ENCODE results near the gene OSTF1. TPM values are rescaled to one million over a fixed set of nuclear protein-coding genes. Genes with fewer than 3 reads are reported as not detected.

The OSTF1 gene
- total RNA-seq, 1 experiment from 2014 or later = 32.1 TPM

DNA sequence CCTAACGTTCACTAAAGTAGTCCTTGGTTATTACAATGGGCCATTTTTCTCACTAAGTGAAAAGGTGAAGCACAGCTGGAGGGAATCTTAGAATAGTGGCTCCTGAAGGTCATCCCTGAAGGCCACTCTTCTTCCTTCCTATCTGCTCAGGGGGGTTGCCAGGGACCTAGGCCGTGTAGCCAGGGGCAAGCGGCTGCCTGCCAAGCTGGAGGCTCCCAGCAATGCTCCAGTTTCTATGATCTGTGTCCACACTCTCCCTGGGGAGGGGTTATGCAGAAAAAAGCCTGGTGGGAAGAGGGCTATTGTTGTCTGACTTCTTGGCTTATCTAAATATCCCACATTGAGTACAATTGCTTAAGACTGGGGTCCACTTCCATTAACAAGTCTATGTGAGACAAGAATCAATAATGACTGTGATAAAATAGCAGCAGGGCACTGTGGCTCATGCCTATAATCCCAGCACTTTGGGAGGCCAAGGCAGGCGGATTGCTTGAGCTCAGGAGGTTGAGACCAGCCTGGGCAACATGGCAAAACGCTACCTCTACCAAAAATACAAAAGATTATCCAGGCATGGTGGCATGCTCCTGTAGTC lies 4.1 kb upstream of the OSTF1 start:
- DNase-seq (ENCODE audit: low spot score) = no peak

DNA sequence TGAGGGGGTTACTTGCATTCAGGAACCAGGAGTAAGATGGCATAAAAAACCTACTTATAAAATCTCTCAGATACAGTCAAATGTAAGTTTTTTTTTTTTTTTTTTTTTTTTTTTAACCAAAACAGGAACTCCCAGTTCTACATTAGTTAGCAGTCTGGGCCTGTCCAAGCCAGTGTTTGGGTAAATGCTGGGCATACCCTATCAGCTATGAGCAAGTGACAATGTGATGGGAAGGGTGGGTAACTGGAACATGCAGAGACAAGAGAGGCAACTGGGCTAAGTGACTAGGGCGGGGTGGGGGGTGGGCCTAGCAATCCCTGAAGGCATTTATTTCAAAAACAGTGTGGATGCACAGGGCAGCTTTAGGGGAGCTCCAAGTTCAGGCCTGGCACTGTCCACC lies 2.7 kb upstream of the OSTF1 start:
- DNase-seq (ENCODE audit: low spot score) = no peak

DNA sequence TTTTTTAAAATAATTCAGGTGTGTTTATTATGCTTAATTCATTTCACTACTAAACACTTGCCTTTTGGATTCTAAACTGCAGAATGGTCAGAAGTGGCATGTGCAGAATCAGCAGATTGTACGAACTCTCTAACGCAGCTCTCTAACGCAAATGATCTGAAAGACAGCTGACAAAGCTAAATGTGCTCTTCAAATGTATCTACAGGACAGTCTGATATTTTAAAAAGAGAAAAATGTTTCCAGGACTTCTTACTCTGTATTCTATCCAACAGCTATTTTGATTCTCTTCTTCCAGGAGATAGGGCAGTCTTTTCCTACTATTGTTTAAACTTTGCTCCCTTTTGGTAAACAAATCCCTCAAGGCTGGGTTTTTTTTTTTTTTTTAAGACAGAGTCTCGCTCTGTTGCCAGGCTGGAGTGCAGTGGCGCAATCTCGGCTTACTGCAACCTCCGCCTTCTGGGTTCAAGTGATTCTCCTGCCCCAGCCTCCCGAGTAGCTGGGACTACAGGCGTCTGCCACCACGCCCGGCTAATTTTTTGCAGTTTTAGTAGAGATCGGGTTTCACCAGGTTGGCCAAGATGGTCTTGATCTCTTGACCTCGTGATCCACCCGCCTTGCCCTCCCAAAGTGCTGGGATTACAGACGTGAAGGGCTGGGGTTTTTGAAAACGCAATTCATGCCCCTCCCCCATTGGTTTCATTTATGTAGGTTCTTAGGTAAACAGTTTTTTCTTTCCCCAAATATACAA lies 1.6 kb upstream of the OSTF1 start:
- peak; percentile 20 for DNase-seq (ENCODE audit: low spot score)

DNA sequence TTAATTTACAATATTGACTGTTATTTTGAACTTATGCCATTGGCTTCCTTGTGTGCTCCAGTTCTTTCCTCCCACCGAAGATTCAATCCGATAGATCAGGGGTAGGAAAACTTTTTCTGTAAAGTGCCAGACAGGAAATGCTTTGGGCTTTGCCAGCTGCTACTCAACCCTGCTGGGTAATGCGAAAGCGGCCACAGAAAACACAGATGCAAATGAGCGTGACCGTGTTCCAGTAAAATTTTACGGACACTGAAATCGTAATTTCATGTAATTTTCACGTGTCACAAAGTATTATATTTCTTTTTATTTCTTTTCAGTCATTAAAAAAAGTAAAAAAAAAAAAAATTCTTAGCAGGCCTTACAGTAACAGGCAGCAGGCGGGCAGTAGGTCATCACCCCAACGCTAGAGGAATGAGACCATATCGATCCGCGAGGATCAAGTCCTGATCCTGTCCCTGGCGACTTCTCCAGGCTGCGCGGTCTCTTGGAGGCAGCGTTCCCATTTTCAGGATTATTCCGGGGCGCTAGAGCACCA lies 958 bp upstream of the OSTF1 start:
- peak; percentile 75 for DNase-seq (ENCODE audit: low spot score)

DNA sequence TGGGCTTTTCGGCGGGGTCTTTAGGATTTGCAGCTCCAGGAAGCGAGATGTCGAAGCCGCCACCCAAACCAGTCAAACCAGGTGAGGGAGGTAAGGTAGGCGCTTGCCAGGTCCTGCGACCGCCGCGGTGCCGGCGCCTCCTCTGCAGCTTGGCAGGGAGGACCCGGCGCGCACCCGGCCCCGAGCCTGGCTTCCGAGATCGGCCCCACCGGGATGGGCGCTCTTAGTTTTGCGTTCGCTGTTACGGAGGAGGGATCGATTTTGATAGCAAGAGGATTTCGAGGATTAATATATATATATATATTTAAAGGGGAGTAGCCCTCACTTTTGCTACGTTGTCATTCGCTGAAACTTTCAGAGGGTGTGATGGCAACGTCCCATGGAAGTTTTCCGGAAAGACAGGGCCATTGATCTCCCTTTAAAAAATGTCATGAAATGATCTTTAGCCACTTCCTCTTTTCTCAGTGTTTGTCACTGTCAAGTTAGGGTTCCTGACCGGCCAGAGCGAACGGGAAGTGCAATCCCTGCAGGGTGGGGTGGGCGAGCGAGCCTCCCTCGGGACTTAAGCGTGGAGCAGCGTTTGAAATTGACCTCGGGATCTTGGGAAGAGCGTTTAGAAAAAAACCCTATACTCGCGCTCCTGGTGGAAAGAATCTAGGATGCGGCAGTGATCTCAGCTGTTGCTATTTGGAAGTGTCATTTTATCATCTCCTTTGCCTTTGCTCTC lies 495 bp downstream of the OSTF1 start:
- peak; percentile 79 for DNase-seq (ENCODE audit: low spot score)

DNA sequence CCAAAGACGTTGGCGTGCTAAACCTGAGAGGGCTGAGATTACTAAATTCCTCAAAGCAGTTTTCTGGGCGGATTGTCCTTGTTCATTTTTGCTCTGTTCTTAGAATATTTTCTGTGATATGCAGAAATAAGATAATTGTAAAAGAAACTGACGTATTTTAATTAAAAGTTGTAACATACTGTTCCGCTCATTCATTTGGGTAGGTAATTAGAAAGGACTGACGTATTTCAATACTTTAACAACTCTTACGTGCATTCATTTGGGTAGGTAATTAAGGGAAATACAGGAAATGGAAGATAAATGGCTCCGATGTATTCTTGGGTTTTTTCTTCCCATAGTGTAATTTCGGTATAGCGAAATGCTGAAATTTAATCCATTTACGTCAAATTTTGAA lies 1.1 kb downstream of the OSTF1 start:
- no peak for DNase-seq (ENCODE audit: low spot score)

DNA sequence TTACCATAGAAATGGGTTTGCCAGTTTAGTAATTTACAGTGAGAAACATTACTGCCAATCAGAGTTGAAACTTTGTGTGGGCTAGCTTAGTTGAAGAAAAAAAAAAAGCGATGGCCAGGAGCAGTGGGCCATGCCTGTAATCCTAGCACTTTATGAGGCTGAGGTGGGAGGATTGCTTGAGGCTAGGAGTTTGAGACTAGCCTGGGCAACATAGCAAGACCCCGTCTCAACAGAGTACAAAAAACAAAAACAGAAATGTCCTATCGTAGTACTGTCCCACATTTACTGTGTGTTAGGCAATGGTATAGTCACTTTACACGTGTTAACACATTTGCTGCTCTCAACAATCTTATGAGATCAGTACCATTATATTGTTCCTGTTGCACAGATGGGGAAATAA lies 2.3 kb downstream of the OSTF1 start:
- no peak for DNase-seq (ENCODE audit: low spot score)

DNA sequence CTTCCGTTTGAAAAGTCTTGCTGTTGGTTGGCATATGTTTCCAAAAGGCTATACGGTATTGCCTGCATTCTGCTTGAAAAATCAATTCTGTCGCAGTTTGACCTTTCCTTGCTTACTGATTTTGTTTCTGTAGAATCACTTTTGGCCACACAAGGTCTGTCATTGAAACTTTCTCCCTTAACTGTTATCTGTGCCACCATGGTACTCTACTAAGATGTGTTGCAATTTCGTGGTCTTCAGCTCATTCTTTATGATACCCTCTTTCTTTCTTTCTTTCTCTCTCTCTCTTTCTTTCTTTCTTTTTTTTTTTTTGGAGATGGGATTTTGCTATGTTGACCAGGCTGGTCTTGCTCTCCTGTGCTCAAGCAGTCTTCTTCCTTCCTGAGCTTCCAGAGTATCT lies 4.5 kb downstream of the OSTF1 start:
- DNase-seq (ENCODE audit: low spot score) = no peak

DNA sequence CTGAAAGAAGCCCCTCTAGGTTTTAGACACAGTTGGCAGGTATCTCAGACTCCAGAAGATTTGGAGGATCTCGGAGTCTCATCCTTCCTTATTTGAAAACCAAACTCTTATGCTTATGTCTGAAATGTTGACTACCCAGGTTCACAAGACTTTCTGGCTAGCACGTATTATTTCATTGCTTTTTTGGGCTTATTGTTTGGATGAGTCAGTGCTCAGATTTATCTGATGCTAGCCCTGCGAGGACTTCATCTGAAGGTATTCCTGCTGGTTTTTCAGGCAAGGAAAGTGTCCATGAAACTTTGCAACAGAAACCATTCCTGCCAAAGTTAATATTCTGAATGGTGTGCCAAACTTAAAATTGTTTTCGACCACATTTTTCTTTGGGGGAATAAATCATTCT lies 8.5 kb downstream of the OSTF1 start:
- no peak for DNase-seq (ENCODE audit: low spot score)

DNA sequence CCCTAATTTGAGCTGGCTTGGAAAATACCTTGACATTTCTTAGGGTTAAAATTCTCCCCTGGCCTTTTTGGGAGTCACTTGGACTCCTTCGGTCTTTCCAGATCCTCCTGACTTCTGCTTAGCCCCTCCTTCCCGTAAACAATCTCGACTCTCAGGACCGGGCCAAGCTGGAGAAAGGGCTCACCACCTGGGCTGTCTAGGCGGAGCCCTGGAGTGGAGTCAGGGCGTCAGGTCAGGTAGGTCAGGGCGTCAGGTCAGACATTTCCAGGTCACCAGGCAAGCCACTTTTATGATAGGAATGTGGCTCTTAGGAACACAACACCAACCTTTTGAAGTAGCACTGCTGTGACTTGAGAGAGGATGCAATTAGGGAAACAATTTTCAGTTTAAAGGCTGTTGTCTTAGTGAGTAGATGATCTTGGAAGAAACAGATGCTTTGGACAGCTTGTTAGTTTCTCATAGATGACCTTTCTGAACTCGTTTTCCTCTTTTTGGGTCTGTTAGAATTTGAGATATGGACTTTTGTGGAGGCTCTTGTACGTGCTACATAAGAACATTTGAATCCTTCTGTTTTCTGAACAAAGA lies 12.8 kb downstream of the OSTF1 start:
- DNase-seq (ENCODE audit: low spot score) = no peak

DNA sequence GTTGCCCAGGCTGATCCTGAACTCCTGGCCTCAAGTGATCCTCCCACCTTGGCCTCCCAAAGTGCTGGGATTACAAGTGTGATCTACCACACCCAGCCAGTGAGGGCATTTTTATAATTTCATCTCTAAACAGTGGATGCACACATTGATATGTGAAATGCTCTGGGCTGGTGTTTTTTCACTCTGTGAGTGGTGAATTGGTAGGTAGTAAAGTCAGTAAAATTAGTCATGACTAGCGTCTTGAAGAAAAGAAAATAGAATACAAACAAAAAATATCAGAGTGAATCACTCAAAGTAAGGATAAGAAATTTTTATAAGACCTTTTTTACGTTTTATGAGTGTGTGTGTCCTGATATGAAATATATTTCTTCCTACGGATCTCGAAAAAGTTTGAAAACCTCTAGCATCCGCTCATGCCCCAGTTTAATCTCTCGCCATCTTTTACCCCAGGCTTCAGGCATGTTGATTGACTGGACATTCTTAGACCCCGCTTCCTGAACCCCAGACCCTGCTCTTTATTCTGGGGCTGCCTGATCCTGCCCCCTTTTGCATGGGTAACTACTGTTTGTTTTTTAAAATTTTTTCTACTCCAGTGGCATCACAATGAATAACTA lies 14.0 kb downstream of the OSTF1 start:
- no peak for DNase-seq (ENCODE audit: low spot score)

DNA sequence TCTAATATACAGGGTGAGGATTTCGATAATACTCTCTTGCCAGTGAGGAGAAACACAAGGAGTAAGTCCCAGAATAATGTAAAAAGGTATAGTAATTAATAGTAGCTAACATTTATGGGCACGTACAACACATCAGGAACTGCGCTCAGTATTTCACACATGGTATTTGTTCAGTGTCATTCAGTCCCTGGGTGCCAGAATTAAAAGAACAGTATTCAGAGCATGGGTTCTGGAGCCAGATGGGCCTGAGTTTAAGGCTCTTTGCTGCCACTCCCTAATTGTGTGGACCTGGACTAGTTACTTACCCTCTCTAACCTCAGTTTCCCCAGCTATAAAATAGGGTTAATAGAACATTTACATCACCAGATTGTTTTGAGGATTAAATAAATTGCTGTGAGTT lies 16.3 kb downstream of the OSTF1 start:
- no peak for DNase-seq (ENCODE audit: low spot score)

DNA sequence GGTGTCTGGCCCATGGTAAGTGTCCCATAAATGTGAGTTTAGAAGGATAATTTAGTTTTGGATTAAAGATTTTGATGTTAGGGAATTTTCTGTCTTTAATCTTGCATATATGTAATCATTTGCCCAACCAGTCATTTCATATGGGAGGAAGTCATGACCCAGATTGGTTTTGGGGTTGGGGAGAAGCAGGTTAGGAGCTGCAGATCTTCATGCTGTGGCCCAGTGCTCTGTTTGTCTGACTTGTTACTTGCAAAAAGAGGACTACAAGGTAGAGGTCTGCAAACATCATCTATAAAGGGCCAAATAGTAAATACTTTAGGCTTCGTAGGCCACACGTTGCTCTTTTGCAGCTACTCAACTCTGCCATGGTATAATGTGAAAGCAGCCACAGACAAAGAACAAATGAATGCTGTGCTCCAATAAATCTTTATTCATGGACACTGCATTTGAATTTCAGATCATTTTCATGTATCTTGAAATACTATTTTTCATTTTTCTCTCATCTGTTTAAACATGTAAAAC lies 16.8 kb downstream of the OSTF1 start:
- DNase-seq (ENCODE audit: low spot score) = no peak

DNA sequence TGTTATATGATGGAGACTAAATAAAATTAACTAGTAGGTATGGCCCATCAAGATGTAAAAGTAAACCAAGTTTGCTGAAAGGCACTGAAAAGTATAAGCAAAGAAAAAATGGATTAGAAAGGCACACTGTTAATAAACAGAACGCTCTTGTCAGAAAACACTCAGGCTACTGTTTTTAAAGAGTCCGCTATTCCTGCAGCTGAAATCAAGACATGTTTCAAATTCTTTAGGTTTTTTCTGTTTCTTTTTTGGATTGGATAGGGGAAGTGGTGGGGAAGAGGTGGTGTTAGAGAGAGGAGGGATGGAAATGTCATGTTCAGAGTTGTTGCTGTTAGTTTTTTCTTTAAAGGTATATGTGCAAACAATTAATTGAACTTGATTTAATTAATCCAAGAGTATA lies 17.5 kb downstream of the OSTF1 start:
- DNase-seq (ENCODE audit: low spot score) = no peak

DNA sequence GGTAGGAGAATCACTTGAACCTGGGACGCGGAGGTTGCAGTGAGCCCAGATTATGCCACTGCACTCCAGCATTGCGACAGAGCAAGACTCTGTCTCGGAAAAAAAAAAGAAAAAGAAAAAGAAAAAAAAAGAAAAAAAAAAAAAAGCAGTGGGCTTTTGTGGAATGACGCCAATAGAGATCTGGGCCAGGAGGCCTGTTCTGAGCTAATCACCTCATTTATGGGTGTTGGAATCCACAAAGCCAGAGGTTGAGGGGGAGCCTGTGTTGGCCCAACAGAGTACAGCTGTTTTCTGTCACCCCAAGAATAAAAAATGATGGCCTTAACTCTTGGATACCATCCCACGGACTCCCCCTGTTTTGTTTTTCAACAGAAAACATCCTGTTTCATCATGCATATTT lies 18.5 kb downstream of the OSTF1 start:
- no peak for DNase-seq (ENCODE audit: low spot score)

DNA sequence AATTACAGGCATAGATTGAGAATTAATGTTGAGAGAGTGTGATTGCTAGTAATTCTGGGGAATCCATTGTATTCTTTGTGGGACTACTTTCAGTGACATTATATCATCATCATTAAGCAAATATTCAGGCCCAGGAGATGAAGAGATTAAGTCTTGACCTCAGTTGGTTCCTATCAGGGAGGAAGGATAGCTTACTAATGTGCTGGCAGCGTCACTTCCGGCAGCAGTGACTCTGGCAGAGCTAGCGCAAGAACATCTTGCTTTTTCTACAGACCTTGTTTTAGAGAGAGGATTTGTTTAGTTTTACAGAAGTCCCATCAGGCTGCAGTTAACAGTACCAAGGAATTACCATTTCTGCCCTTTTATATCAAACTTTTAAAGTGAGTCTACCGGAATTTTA lies 20.3 kb downstream of the OSTF1 start:
- DNase-seq (ENCODE audit: low spot score) = no peak

DNA sequence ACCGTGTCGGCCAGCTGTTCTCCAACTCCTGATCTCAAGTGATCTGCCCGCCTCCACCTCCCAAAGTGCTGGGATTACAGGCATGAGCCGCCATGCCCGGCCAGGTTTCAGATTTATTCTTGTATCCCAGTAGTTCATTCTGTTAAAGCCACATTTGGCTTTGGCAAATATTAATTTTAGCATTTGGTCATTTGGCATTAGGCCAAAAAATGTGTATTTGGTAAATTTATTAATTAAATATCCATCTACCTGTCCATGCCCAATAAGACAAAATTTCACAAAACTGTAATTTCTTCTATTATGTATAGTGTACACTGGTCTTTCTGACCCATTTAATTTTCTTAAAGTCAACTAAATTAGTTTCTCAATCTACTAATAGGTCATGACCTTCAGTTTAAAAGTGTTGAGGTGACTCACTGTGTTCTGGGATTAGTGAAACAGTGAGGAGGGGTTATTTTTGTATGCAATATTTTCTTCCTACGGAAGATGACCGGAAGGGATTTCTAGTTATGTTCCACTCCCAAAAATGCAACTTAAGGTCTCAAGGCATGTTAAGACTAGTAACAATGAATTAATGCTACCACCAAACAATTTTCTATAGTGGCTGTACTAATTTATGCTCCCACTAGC lies 21.0 kb downstream of the OSTF1 start:
- no peak for DNase-seq (ENCODE audit: low spot score)

DNA sequence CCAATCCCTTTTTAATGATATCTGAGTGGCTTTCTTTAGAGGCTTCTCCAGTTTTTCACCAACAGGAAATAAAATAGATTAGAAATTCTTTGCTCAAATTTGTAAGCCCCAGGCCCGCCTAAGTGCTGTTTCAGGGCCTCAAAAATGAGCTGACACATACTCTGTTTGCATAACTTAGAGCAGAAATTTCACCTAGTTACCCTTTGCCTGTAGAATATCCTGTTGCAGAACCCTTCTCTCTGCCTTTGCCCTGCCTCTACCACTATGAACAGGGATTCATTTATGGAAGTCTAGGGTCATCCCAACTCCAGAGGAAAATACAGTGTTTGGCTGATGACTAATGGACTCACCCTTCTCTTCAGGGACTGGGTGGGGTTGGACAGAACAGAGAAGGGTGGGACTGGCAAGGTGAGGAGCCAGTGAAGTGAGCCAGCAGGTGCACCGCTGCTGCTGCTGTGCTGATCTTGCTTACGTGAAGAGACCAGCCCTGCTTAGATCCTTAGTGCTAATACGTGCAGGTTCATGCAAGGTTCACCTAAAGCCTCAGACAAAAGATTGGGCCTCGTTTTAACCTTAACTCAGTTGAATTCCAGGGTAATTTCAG lies 22.8 kb downstream of the OSTF1 start:
- peak; percentile 93 for DNase-seq (ENCODE audit: low spot score)

DNA sequence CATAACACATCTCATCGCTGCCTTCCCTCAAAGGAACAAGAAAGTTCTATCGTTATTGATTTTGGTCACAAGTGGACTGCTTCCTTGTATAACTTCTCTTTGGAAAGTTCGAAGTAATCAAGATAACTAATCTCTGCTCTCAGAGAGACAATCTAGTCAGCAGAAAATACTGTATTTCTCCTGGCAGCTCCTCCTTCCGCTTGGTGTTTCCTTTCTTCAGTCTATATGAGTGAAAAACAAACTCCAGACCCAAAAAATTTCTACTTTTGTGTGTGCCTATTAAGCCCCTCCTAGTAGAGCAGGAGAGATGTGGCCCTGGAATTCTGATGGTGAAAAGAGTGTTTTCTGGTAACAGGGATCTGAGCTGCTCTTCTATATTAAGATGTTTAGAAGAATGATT lies 24.5 kb downstream of the OSTF1 start:
- DNase-seq (ENCODE audit: low spot score) = no peak

DNA sequence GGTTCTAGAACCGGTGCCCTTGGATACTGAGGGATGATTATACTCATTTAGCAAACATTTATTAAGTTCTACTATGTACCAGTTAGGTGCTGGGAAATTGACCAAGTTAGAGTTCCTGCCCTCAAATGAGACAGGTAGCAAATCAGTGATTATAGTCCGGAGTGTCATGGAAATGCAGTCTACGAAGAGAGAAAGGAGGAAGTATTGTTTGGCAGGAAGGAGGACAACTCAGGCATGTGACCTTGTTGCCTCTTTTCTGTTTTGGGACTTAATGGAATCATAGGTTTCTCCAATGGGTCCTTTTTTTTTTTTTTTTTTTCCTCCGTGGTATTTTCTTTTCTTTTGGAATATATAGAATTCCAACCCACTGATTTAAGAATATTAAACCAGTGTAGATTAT lies 28.0 kb downstream of the OSTF1 start:
- no peak for DNase-seq (ENCODE audit: low spot score)

DNA sequence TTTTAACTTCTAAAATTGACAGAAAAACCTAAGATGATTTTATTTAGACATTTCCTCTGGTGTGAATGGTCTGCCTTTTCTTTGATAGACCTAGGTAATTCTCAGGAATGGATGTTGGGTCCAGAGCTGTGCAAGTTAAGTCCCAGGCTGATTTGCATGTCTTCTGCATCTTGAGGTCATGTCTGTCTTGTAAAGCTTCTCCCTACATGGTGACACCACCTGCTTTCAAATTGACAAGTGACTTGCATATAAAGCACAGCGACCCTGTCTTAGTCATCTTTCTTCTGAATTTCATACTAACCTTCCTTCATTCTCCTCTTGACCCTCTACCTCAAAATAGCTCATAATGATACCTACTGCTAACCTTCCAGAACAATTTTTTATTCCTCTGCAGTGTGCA lies 29.2 kb downstream of the OSTF1 start:
- no peak for DNase-seq (ENCODE audit: low spot score)

Measured in HT-29 (cell line).